ENCODE data around the gene SHOX.

Gene SHOX

DNA sequence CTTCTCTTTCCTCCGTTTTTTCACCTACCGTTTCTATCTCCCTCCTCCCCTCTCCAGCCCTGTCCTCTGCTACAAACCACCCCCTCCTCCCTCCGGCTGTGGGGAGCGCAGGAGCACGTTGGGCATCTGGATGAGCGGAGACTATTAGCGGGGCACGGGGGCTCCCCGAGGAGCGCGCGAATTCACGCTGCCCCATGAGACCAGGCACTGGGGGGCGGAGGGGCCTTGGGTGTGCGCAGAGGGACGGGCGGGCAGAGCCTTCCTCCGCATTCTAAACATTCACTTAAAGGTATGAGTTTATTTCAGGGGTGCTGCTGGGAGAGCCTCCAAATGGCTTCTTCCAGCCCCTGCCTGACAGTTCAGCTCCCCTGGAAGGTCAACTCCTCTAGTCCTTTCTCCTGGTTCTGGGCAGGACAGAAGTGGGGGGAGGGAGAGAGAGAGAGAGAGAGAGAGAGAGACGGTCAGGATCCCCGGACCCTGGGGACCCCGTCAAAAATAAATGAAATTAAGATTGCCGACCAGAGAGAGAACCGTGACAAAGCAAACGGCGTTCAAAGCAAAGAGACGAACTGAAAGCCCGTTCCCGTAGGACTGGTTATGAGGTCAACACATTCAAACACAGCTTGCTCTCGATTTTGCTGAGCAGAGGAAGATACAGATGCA lies 5.0 kb downstream of the SHOX start:
- H3K4me3 ChIP-seq (ENCODE audit: low read length) = no peak overlapping the region
- H3K4me1 ChIP-seq (ENCODE audit: low read length) = no peaks in the 10 kb centered on the region
- no peak for DNase-seq
- H3K9me3 ChIP-seq (replicated peaks; ENCODE audit: insufficient read depth, low read length) = no peaks in the 10 kb centered on the region
- H3K9me2 ChIP-seq (replicated peaks; ENCODE audit: insufficient read depth, low read length) = no peaks in the 10 kb centered on the region
- no peak overlapping the region for H3K27ac ChIP-seq (ENCODE audit: low read length)
- H3K4me2 ChIP-seq (ENCODE audit: low read depth, low read length) = no peak overlapping the region
- H3F3A ChIP-seq (ENCODE audit: insufficient read depth, low read length) = no peaks in the 10 kb centered on the region
- no peak overlapping the region for H3K9ac ChIP-seq (ENCODE audit: low read length)
- H3K27me3 ChIP-seq (replicated peaks; ENCODE audit: insufficient read depth, low read length) = peaks cover 37% of the 10 kb centered on the region
- TF ChIP-seq EZH2 (optimal IDR thresholded peaks at IDR 0.05; ENCODE audit: low read depth, low read length) = no peak
- TF ChIP-seq, protein P1, sequence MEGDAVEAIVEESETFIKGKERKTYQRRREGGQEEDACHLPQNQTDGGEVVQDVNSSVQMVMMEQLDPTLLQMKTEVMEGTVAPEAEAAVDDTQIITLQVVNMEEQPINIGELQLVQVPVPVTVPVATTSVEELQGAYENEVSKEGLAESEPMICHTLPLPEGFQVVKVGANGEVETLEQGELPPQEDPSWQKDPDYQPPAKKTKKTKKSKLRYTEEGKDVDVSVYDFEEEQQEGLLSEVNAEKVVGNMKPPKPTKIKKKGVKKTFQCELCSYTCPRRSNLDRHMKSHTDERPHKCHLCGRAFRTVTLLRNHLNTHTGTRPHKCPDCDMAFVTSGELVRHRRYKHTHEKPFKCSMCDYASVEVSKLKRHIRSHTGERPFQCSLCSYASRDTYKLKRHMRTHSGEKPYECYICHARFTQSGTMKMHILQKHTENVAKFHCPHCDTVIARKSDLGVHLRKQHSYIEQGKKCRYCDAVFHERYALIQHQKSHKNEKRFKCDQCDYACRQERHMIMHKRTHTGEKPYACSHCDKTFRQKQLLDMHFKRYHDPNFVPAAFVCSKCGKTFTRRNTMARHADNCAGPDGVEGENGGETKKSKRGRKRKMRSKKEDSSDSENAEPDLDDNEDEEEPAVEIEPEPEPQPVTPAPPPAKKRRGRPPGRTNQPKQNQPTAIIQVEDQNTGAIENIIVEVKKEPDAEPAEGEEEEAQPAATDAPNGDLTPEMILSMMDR (IDR thresholded peaks at IDR 0.05; ENCODE audit: low read length) = no peak
- no peak for TF ChIP-seq EZH2phosphoT487 (IDR thresholded peaks at IDR 0.05; ENCODE audit: low read length)
- H4K20me1 ChIP-seq (ENCODE audit: insufficient read depth, low read length) = no peaks in the 10 kb centered on the region
- H3K79me2 ChIP-seq (ENCODE audit: low read length) = no peaks in the 10 kb centered on the region
- H2AFZ ChIP-seq (ENCODE audit: low read length) = no peak overlapping the region
- H3K36me3 ChIP-seq (replicated peaks; ENCODE audit: insufficient read depth, low read length) = no peaks in the 10 kb centered on the region

DNA sequence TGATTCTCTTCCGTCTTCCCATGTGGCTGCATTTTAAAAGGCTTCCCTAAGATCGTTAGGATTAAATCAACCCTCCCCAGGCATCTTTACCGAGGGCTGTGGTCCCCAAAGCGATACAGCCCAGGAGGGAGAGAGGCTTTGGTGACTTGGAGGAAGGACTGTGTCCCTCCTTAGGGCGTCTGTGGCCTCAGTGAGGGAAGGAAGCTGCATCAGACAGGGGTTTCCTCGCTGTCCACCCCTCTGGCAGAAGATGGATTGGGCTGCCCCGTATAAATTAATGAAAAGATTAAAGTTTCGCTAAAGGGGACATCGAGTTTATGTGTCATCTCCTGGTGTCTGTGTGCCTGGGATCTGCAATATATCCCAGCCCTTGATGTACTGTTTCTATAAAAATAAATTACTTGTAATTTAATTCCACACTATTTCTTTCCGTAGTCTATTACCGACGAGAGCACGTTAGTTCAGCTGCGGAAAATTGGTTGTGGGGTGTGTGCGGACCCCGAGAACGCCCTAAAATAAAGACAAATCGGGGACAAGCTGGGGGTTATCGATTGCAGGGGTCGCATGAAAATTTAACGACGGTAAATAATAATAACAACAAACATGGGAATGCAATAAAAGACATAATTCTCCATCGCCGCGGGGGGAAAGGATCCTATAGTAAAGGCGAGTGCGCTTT lies 6.5 kb downstream of the SHOX start:
- no peaks in the 10 kb centered on the region for H3F3A ChIP-seq (ENCODE audit: insufficient read depth, low read length)
- H3K27me3 ChIP-seq (replicated peaks; ENCODE audit: insufficient read depth, low read length) = peaks cover 37% of the 10 kb centered on the region
- no peaks in the 10 kb centered on the region for H3K9me3 ChIP-seq (replicated peaks; ENCODE audit: insufficient read depth, low read length)
- no peaks in the 10 kb centered on the region for H3K9me2 ChIP-seq (replicated peaks; ENCODE audit: insufficient read depth, low read length)
- no peaks in the 10 kb centered on the region for H3K79me2 ChIP-seq (ENCODE audit: low read length)
- no peaks in the 10 kb centered on the region for H3K36me3 ChIP-seq (replicated peaks; ENCODE audit: insufficient read depth, low read length)
- H3K9ac ChIP-seq (ENCODE audit: low read length) = no peak overlapping the region
- no peak overlapping the region for H3K27ac ChIP-seq (ENCODE audit: low read length)
- no peak overlapping the region for H3K4me3 ChIP-seq (ENCODE audit: low read length)
- H3K4me1 ChIP-seq (ENCODE audit: low read length) = no peaks in the 10 kb centered on the region
- H4K20me1 ChIP-seq (ENCODE audit: insufficient read depth, low read length) = no peaks in the 10 kb centered on the region
- DNase-seq = no peak
- H2AFZ ChIP-seq (ENCODE audit: low read length) = no peak overlapping the region
- TF ChIP-seq, protein P1 (IDR thresholded peaks at IDR 0.05; ENCODE audit: low read length) = no peak
- TF ChIP-seq EZH2phosphoT487 (IDR thresholded peaks at IDR 0.05; ENCODE audit: low read length) (no peak), EZH2 (optimal IDR thresholded peaks at IDR 0.05; ENCODE audit: low read depth, low read length) (no peak)
- H3K4me2 ChIP-seq (ENCODE audit: low read depth, low read length) = peak overlapping the region; percentile 21; the same call in 1 of the 2 replicates

DNA sequence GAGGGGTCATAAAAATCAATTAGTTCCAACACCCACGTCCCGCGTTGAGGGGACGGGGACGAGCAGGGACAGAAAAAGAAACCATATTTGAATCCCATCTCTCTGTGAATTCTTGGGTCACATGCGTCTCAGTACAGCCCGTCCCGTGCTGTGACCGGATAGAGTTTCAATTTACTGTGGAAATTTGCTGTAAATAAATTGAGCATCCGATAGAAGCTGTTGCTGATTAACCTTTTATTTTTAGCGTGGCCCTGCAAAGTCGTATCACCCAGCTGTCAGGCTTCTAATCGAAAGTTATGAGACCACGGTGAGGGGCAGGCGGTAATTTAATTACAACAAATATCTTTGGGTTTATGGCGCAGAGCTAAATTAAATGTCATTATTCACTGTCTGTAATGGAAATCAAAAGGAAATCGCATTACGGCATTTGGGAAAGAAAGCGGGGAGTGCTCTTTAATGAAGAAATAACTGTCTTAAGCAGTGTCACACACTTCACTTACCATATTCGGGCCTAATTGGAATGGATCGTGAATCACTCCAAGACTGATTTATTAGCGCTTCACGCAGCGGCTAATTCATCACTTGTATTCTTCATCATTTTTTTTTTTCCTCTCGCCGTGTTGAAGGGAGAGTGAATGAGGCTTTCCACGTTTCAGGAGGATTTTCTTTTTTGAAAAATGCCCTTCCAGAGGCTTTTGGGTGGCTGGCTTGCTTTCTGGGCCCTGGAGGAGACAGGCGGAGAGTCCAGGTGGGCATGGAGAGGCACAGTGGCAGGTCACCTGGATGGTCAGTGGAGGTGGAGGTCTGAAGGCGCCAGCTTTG lies 7.3 kb downstream of the SHOX start:
- H3K4me2 ChIP-seq (ENCODE audit: low read depth, low read length) = peak overlapping the region; percentile 21; the same call in 1 of the 2 replicates
- H3K36me3 ChIP-seq (replicated peaks; ENCODE audit: insufficient read depth, low read length) = no peaks in the 10 kb centered on the region
- no peak overlapping the region for H2AFZ ChIP-seq (ENCODE audit: low read length)
- no peak overlapping the region for H3K9ac ChIP-seq (ENCODE audit: low read length)
- H3K4me3 ChIP-seq (ENCODE audit: low read length) = no peak overlapping the region; the same call in 1 of the 2 replicates
- no peaks in the 10 kb centered on the region for H3K9me3 ChIP-seq (replicated peaks; ENCODE audit: insufficient read depth, low read length)
- TF ChIP-seq EZH2 (optimal IDR thresholded peaks at IDR 0.05; ENCODE audit: low read depth, low read length) = no peak
- TF ChIP-seq EZH2phosphoT487 (IDR thresholded peaks at IDR 0.05; ENCODE audit: low read length) = no peak
- TF ChIP-seq, protein P1 (IDR thresholded peaks at IDR 0.05; ENCODE audit: low read length) = no peak
- no peaks in the 10 kb centered on the region for H3K79me2 ChIP-seq (ENCODE audit: low read length)
- peaks cover 33% of the 10 kb centered on the region for H3K27me3 ChIP-seq (replicated peaks; ENCODE audit: insufficient read depth, low read length)
- no peak for DNase-seq
- H3K9me2 ChIP-seq (replicated peaks; ENCODE audit: insufficient read depth, low read length) = no peaks in the 10 kb centered on the region
- H4K20me1 ChIP-seq (ENCODE audit: insufficient read depth, low read length) = no peaks in the 10 kb centered on the region
- no peaks in the 10 kb centered on the region for H3F3A ChIP-seq (ENCODE audit: insufficient read depth, low read length)
- H3K27ac ChIP-seq (ENCODE audit: low read length) = no peak overlapping the region
- H3K4me1 ChIP-seq (ENCODE audit: low read length) = no peaks in the 10 kb centered on the region

Data from MM.1S (cell line).